ENCODE data around the gene BCAT1.

DNA sequence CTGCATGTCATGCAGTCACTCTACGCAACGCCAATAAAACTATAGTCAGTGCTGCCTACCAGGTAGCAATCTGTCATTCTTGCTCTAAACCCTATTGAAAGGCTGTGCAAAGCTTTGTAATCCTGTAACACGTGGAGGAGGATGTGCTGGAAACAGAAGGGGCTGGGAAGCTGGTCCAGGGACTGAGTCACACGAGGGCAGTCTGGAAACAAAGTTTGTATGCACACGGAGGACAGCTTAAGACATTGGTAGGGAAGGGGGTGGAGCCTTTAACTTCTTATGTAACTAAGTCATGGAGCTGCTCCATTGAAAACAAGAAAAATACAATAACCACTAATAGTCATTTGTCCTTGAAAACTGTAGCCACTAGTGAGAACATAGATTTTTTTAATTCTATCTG lies 128.0 kb downstream of the BCAT1 start:
- TF ChIP-seq, protein P1, sequence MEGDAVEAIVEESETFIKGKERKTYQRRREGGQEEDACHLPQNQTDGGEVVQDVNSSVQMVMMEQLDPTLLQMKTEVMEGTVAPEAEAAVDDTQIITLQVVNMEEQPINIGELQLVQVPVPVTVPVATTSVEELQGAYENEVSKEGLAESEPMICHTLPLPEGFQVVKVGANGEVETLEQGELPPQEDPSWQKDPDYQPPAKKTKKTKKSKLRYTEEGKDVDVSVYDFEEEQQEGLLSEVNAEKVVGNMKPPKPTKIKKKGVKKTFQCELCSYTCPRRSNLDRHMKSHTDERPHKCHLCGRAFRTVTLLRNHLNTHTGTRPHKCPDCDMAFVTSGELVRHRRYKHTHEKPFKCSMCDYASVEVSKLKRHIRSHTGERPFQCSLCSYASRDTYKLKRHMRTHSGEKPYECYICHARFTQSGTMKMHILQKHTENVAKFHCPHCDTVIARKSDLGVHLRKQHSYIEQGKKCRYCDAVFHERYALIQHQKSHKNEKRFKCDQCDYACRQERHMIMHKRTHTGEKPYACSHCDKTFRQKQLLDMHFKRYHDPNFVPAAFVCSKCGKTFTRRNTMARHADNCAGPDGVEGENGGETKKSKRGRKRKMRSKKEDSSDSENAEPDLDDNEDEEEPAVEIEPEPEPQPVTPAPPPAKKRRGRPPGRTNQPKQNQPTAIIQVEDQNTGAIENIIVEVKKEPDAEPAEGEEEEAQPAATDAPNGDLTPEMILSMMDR (conservative IDR thresholded peaks at IDR 0.05 in 1 of 2, IDR thresholded peaks at IDR 0.05 in 1 of 2; ENCODE audit: extremely low read depth in 1 of 2, insufficient read depth in 1 of 2, low read depth in 1 of 2, low read length in 2 of 2) = no peak
- TF ChIP-seq EZH2 (IDR thresholded peaks at IDR 0.05; ENCODE audit: borderline replicate concordance, low read length) = no peak
